ENCODE data around the gene KIAA0513. TPM values are rescaled to one million over a fixed set of nuclear protein-coding genes. Genes with fewer than 3 reads are reported as not detected.

Gene KIAA0513
- total RNA-seq, 4 donors from 2014 or later, result 18.5 to 41.3 (median 34.5) TPM

- H3K4me3 ChIP-seq, result no peak overlapping the region
- in situ Hi-C loops (cut with MboI; ENCODE audit: low pct_ligation_motif_present in 1 of 4, low pct_unique_long_range_greater_than_20kb in 1 of 4, low sequenced_read_pairs in 3 of 4) (no loop called here), intact Hi-C loops (cut with DNase I; ENCODE audit: low total_unique reads) (no loop called here)
- peaks cover 0 to 3% (median 0%) of the 10 kb centered on the region in 4 donors for H3K36me3 ChIP-seq
- H3K4me1 ChIP-seq, result peaks cover 6 to 47% (median 23%) of the 10 kb centered on the region in 4 donors
- WGBS, 2 donors (ENCODE audit: low coverage in 1 of 2), result 93% methylated on average over 12 of the region's 17 CpGs; no CpG with 5 or more reads in 1 of the 2 donors
- H3K27me3 ChIP-seq, result no peaks in the 10 kb centered on the region
- H3K27ac ChIP-seq, result no peak overlapping the region
- H3K9me3 ChIP-seq, result no peaks in the 10 kb centered on the region
- DNase-seq, result no peak
- TF ChIP-seq POLR2AphosphoS5 (IDR thresholded peaks at IDR 0.05) (no peak), EP300 (IDR thresholded peaks at IDR 0.05; ENCODE audit: low read depth) (no peak), POLR2A (IDR thresholded peaks at IDR 0.05) (no peak), CTCF (IDR thresholded peaks at IDR 0.05) (no peak)
Measured at GRCh38 chr16:85033171-85033570, 5.6 kb downstream of the KIAA0513 start.

- H3K27me3 ChIP-seq, result no peaks in the 10 kb centered on the region
- H3K4me3 ChIP-seq, result no peak overlapping the region
- H3K27ac ChIP-seq, result no peak overlapping the region
- WGBS, 2 donors (ENCODE audit: low coverage in 1 of 2), result 89% methylated on average over 18 of the region's 18 CpGs; no CpG with 5 or more reads in 1 of the 2 donors
- intact Hi-C loops (cut with DNase I; ENCODE audit: low total_unique reads), result no loop called here
- peaks cover 0 to 3% (median 0%) of the 10 kb centered on the region in 4 donors for H3K36me3 ChIP-seq
- peaks cover 0 to 30% (median 6%) of the 10 kb centered on the region in 4 donors for H3K4me1 ChIP-seq
- TF ChIP-seq POLR2A (IDR thresholded peaks at IDR 0.05) (no peak), POLR2AphosphoS5 (IDR thresholded peaks at IDR 0.05) (no peak)
- in situ Hi-C loops (cut with MboI; ENCODE audit: low pct_ligation_motif_present in 1 of 4, low pct_unique_long_range_greater_than_20kb in 1 of 4, low sequenced_read_pairs in 3 of 4), result no loop called here
- DNase-seq, result no peak
- no peaks in the 10 kb centered on the region for H3K9me3 ChIP-seq
Measured at GRCh38 chr16:85034591-85035433, 7.2 kb downstream of the KIAA0513 start.

GRCh38 chr16:85036236-85037049 is 8.8 kb downstream of the KIAA0513 start:
- Histone ChIP-seq H3K9me3 (no peaks in the 10 kb centered on the region), H3K36me3 (peaks cover 0 to 3% (median 0%) of the 10 kb centered on the region in 4 donors), H3K27me3 (no peaks in the 10 kb centered on the region), H3K27ac (peak overlapping the region; percentile 37 to 62 (median 50)), H3K4me3 (no peak overlapping the region), H3K4me1 (peaks cover 0 to 18% (median 0%) of the 10 kb centered on the region in 4 donors)
- 76 to 85% methylated on average over 5 to 15 of the region's 15 CpGs for WGBS, 2 donors (ENCODE audit: low coverage in 1 of 2)
- no peak for DNase-seq
- in situ Hi-C loops (cut with MboI; ENCODE audit: low pct_ligation_motif_present in 1 of 4, low pct_unique_long_range_greater_than_20kb in 1 of 4, low sequenced_read_pairs in 3 of 4), result no loop called here
- intact Hi-C loops (cut with DNase I; ENCODE audit: low total_unique reads), result no loop called here
- TF ChIP-seq POLR2AphosphoS5 (IDR thresholded peaks at IDR 0.05), result no peak
- no peak for TF ChIP-seq CTCF (IDR thresholded peaks at IDR 0.05)
- no peak for TF ChIP-seq EP300 (IDR thresholded peaks at IDR 0.05; ENCODE audit: low read depth)
- TF ChIP-seq POLR2A (IDR thresholded peaks at IDR 0.05), result no peak

GRCh38 chr16:85037050-85037410 is 9.4 kb downstream of the KIAA0513 start:
- no peak for TF ChIP-seq CTCF (IDR thresholded peaks at IDR 0.05)
- peak; percentile 25 to 48 (median 44) for TF ChIP-seq POLR2AphosphoS5 (IDR thresholded peaks at IDR 0.05)
- peak; percentile 5 for TF ChIP-seq EP300 (IDR thresholded peaks at IDR 0.05; ENCODE audit: low read depth)
- Histone ChIP-seq H3K27me3 (no peaks in the 10 kb centered on the region), H3K9me3 (no peaks in the 10 kb centered on the region), H3K4me1 (peaks cover 0 to 18% (median 0%) of the 10 kb centered on the region in 4 donors), H3K27ac (peak overlapping the region in 3 of 4 donors; percentile 37 to 62 (median 52)), H3K4me3 (no peak overlapping the region), H3K36me3 (peaks cover 0 to 3% (median 0%) of the 10 kb centered on the region in 4 donors)
- WGBS, 2 donors (ENCODE audit: low coverage in 1 of 2), result 78 to 89% methylated on average over 7 of the region's 7 CpGs
- intact Hi-C loops (cut with DNase I; ENCODE audit: low total_unique reads) (no loop called here), in situ Hi-C loops (cut with MboI; ENCODE audit: low pct_ligation_motif_present in 1 of 4, low pct_unique_long_range_greater_than_20kb in 1 of 4, low sequenced_read_pairs in 3 of 4) (no loop called here)
- no peak for DNase-seq
